GM19455 (cell line): ENCODE data around the gene CHTF18.
"Not testable (repeated sequence)": the region's sequence is repeated elsewhere in the genome, so short reads cannot be mapped to it uniquely, and the experiment has no call there.

Source experiments
- ATAC-seq: cut with Tn5 transposase; IDR thresholded peaks from one replicate; pipeline ENCODE4 v1.9.1; 2021; ENCODE audit not compliant: unreplicated experiment

CHTF18 gene

DNA sequence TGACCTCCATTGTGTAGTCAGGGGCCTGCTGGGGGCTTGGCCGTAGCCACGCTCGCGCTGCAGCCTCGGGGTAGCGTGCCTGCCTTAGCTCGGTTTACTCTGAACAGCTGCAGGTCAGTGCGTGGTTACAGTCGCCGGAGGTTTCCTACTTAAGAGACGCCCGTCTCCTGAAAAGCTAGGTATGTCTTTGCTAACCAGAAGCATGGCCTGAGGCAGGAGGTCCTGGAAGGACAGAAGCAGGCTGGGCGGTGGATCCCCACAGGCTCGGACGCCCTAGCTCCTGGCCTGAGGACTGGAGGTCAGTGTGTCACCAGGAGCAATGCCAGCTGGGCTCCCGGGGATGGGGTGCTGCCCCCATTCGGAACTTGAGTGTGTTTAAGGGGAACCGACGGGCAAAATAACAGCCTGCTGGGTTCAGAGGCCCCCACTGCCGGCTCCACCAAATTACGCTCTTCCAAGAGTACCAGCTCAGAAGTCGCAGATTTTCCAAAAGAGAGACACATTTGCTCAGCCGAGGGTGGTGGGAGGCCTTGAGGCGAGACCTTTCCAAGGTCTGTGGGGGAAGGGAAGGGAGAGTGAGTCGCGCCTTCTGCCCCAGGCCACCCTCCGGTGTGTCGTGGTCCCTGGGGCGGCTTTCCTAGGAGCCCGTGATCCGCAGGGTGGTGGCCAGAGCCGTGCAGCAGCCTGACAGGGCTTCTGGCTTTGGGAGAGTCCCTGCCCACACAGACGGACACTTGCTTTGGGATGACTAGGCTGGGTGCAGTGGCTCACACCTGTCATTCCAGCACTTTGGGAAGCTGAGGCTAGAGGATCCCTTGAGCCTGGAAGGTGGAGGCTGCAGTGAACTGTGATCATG lies 16.0 kb downstream of the CHTF18 start:
- no peak for ATAC-seq

DNA sequence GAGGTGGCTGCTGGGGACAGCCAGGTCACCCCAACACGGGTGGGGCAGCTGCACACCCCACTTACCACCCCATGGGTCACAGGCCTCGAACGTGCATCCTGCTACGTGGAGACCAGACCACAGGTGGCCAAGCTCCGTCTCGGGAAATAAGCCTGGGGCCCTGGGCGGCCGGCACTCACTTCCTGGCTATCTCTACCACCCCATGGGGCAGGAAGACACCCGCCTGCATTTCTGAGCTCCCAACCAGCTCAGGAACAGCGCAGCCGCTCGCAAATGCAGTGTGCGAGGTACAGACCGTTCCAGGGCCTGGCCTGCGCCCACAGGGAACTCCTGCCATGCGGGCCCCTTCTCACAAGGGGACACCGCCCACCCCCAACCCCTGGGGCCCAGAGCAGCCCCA lies 17.1 kb downstream of the CHTF18 start:
- no peak for ATAC-seq

DNA sequence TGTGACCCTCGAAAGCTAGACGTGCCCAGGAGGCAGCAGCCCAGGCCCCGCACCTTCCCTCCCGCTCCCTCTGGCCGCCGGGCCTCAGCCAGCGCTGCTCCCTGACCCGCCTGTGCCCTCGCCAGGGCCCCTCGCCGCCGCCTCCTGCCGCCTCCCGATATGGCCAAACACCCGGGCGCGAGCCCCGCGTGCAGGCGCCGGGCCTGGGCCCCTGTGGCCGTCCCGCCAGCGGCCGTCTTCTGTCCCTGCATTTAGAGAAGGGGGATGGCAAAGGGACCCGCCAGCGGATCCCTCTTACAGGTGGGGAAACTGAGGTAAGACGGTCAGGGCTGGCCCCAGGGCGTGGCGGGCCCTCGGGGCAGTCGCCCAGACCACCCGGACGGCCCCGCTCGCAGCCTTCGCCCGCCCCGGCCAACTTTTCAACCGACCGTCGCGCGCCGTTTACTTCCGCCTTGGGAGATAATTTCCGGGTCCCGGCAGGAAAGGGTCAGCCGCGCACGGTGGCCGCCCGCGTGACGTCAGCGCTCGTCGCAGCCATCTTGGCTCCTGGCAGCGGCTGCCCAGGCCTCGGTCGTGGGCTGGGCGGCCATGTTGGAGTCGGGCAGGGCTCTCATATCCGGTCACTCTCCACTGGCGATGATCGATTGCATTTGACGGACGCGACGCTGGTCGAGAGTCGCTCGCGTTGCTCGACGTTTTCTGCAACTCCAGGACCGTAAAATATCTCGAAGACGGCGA lies 19.1 kb downstream of the CHTF18 start:
- ATAC-seq, result no peak

DNA sequence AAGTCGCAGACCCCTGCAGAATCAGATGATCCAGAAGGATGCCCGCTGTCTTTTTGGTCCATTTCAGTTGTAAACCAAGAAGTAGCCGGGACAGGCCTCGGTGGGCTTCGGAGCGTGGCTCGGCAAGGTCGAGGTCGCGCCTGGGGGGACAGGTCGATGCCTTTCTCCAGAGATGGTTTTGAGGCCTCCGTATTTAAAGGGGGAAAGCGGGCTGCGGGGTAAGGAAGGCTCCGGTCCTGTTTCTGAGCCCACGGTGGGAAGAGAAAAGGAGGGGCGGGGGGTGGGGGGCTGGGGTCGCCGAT lies 19.6 kb downstream of the CHTF18 start:
- ATAC-seq, result no peak

DNA sequence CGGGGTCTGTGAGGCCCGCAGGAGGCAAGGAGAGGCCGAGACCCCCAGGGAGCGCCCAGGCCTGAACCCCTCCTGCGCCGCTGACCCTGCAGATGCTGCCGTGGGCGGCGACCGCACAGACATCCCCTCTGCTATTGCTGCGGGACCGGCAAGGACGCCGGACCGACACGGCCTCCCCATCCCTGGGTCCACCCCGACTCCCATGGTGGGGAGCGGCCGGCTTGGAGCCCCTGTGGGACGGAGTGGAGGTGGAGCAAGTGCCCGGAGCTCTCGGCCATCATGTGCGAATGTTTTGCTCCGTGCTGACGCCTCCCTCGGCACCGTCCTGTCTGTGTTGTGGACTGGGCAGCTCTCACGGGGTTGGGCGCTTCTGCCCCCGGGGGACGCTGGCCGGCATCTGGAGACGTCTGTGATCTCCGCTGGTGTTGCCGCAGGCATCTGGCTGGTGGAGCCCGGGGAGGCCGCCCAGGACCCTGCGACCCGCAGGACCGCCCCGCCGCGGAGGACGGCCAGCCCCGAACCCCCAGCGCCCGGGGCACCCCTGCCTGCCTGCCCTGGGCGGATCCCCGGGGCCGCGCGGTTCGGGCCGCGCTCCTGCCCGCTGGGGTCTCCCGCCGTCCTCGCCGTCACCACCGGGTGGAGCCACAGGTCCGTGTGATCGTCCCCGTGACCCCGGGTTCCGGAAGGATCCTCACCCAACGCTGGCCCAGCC lies 24.9 kb downstream of the CHTF18 start:
- ATAC-seq, result no peak

DNA sequence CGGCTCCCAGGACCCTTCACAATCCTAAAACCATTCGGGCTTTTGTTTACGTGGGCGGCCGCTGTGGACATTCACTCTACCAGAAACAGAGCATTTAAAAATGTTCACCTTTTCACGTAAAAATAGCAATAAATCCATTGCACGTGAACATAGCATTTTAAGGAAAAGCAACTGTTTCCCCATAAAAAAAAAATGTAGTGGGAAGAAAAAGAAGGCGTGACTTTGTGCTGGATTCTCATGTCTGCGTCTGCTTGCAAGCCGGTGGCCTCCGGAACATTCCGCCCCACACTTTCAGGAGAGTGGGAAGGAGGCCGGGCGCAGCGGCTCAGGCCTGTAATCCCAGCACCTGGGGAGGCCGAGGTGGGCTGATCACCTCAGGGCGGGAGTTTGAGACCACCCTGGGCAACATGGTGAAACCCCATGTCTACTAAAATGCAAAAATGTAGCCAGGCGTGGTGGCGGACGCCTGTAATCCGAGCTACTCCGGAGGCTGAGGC lies 25.5 kb downstream of the CHTF18 start:
- ATAC-seq, result no peak

DNA sequence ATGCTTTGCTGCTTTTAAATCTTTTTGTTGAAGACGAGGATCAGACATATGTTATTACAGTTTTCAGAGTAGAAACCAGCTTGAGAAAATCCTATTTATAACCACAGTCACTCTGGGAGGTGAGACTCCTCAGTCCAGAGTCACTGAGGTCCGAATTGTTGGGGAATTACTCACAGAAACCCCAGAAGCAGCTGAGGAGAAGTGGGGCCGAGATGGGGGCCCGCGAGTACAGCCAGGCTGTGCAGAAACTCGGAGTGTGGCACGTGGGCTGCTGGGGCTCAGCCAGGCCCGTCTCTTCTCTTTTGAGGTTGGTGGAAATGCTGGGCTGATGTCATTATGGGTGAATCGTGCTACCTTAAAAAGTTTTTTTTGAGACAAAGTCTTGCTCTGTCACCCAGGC lies 26.6 kb downstream of the CHTF18 start:
- no peak for ATAC-seq

DNA sequence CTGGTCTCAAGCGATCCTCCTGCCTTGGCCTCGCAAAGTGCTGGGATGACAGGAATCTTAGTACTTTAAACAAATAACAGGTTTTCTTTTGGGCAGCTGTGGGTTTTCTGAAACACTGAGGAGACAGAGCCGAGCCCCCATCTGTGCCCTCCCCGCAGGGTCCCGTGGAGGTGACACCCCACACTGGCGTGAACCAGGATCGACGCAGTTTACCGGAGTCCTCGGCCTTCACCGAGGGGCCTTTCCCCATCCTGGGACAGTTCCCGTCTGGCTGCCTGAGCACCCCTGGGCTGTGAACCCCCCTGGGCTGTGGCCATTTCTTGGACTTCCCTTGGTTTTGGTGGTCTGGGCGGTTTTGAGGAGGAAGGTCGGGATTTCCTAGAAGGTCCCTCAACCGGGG lies 27.4 kb downstream of the CHTF18 start:
- ATAC-seq, result no peak

DNA sequence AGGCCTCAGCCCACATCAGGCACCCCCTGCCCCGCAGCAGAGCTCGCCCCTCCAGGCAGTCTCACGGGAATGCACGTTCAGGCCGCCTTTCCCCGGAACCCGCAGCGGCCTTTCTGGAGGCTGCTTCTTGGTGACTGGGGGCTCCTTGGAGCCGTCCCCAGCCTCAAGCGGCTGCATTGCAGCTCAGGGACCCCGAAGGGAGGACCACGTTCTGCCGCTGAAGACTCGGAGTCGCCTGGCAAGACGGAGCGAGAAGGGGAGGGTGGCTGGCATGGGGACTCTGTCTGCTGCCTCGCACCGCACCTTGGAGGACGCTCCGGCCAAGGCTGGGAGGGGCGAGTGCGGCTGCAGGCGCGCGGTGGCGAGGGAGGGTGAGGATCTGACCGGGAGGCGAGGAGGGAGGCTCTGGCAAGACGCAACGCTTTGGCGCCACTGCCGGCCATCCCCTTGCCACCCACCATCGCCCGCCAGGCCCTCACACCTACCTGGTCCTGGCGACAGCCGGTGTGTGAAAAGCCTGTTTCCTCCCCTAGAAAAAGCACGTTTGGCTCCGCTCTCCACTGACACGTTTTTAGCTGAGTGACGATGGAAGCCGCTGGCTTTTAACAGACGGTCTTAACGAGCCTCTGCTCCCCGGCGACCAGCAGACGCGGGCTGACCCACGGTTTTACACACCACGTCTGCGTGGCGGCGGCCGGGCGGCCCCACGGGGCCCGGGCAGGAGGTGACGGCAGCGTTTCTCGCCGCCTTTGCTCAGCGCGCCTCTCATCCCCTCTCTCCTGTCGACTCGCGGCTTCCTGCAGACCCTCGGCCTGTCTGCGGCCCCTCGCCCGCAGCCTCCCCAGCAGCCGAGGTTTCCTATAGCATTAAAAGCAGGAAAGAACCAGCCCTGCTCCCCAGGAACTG lies 28.8 kb downstream of the CHTF18 start:
- no peak for ATAC-seq

DNA sequence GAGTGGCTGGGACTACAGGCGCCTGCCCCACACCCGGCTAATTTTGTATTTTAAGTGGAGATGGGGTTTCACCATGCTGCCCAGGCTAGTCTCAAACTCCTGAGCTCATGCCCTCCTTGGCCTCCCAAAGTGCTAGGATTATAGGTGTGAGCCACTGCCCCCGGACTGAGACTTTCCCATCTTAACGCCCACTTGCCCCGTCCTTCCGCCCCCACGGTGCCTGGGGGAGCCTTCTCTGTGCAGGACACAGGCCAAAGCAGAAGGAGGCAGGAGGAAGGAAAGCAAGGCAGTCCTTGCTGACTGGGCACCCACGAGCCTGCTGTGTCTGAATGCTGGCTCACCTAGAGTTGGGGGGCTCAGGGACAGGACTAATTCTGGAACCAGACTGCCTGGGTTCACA lies 29.7 kb downstream of the CHTF18 start:
- no peak for ATAC-seq

DNA sequence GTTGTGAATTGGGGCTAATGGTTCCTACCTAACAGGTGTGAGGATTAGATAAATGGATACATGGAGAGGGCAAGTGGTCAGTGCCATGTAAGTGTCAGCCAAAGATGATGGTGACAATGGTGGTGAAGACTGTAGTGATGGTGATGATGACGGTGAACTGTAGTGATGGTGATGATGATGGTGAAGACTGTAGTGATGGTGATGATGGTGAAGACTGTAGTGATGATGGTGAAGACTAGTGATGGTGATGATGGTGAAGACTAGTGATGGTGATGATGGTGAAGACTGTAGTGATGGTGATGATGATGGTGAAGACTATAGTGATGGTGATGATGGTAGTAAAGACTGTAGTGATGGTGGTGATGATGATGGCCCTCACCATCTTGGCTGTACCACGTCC lies 30.2 kb downstream of the CHTF18 start:
- ATAC-seq, result no peak

DNA sequence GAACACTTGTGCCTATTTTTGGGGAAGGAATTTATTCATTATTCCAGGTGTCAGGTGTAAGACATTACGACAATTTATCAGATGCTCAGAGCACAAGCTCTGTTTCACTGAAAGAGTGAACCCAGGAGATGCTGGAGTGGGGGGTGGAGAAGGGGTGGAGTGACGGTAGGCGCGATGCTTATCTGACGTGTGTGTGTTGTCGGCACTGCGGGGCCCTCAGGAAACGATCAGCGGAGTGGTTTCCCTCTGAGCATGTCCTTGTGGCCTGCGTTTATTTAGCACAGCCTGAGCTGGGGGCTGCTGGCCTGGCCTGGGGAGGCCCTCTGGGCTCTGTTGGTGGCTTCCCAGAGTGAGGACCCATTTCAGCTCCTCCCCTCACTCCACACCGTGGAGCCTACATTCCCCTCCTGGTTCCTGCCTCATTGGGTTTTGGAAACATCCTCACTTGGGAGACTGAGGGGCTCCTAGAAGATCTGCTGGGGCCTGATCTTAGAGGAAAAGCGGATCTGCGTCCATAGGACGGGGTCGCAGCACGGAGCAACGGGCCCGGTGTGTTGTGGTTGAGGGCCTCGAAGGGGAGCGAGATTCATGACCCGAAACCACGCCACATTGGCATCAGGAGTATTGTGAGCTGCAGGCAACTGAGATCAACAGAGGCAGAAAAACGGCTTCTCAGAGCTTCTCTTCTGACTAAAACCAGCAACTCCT lies 31.1 kb downstream of the CHTF18 start:
- ATAC-seq, result no peak

DNA sequence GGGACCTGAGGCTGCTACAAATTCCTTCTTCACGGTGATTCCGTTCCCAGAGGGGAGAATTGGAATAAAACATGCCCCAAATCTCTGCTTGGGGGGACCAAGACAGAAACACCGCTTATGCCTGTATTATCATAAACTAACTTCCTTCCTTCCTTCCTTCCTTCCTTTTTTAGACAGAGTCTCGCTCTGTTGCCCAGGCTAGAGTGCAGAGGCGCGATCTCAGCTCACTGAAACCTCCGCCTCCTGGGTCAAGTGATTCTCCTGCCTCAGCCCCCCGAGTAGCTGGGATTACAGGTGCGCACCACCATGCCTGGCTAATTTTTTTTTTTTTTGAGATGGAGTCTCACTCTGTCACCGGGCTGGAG lies 31.6 kb downstream of the CHTF18 start:
- not testable (repeated sequence) for ATAC-seq

DNA sequence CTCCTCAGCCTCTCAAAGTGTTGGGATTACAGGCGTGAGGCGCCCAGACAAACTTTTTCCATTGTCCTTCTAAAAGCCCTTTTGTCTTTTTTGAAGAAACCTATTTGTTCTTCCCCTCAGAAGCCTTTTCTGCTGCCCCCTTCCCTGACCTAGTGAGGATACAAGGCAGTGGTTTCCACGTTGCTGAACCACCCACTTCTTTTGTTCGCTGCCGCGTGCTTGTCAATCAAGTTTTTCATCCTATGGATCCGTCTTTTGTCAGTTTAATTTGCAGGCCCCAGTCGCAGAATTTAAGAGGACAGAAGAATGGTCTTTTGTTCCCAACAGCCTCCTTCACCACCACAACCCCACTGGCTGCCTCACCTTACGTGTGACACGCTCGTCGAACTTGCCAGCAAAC lies 32.3 kb downstream of the CHTF18 start:
- no peak for ATAC-seq

DNA sequence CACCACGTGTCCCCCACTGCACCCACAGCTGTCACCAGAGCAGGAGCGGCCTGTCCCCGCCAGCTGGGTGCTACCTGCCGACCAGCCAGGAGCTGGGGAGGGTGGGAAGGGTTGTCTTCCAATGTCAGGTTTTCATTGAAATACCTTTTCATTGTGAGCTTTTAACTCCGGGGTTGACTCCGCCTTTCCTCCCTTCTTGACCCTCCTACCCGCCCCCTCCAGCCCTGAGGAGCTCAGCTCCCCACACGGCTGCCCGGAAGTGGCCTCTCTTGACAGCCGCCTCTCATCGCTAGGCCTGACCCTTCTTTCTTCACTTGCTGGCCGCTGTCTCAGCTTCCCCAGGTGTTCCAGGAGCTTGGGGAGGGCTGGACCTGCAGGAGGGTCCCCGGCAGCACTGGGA lies 33.3 kb downstream of the CHTF18 start:
- no peak for ATAC-seq

DNA sequence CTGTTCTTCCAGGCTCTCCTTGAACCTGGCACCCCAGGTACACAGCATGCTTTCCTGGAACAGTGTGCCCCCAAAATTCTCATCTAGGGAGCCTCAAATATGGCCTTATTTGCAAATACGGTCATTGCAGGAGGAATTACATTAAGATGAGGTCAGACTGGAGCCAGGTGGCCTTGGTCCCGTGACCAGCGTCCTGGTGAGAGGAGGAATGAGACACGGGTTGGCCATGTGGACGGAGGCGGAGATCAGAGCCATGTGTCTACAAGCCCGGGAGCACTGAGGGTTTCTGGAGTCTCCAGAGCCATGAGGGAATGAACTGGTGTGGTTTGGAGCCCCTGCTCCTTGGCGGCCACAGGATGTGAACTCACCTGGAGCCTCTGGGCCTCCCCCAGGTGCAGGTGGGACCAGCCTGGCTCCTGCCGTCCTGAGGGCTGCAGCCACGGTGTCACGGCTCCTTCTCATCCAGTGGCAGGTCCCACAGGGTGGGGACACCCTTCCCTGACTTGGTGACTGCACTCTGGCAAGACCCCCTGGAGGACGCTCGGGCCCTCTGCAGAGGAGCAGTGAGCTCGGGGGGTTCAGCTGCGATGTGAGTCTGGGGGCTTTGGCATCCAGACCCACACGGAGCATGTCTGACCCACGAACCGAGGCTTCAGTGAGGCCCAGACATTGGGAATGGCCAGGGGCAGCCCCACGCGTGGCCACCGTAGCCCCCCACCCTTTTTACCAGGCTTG lies 33.9 kb downstream of the CHTF18 start:
- no peak for ATAC-seq

DNA sequence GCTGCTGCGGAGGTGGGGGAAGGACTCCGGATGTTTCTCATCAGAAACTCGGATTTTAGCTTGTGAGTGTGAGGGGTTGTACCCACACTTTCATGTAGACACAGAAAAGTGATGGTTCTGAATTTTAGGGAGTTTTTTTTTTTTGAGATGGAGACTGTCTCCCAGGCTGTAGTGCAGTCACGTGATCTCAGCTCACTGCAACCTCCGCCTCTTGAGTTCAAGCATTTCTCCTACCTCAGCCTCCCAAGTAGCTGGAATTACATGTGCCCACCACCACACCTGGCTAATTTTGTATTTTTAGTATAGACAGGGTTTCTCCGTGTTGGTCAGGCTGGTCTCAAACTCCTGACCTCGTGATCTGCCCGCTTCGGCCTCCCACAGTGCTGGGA lies 34.5 kb downstream of the CHTF18 start:
- no peak for ATAC-seq

DNA sequence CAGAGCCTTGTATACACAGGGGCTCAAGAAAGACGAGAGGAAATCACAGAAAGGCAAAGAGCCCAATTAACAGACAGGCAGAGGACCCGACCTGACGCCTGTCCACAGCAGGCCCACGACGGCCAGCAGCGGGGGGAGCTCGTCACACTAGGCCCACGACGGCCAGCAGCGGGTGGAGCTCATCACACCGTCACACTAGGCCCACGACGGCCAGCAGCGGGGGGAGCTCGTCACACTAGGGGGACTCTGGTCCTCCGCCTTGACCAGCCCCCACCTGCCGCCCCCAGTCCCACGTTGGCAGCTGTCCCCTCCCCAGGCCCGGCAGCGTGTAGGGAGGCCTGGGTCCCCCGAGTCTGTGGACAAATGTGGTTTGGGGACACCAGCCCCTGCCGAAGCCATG lies 35.8 kb downstream of the CHTF18 start:
- ATAC-seq, result no peak

DNA sequence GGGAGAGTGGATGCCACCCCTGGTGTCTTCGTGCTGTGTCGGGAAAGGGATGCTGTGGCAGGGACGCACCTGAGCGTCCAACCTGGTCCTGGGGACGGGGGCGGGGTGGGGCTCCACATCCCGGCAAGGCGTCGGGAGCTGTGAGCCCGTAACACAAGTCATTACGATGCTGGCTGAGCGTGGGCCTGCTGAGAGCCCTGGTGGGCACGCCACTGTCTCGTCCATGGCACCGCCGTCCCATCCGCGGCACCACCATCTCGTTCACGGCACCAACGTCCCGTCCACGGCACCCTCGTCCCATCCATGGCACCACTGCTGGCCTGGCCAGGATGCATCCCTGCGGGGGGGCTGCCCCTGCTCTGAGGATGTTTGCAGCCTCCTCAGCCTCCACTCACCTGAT lies 36.2 kb downstream of the CHTF18 start:
- ATAC-seq, result no peak
